Measurements from ENCODE around the gene AARS2. TPM values are rescaled to one million over a fixed set of nuclear protein-coding genes. Genes with fewer than 3 reads are reported as not detected.
"Not testable (repeated sequence)": the region's sequence is repeated elsewhere in the genome, so short reads cannot be mapped to it uniquely, and the experiment has no call there.

The AARS2 gene
- total and polyA plus RNA-seq, 7 donors: 1.4 to 9.7 (median 6.7) TPM

DNA sequence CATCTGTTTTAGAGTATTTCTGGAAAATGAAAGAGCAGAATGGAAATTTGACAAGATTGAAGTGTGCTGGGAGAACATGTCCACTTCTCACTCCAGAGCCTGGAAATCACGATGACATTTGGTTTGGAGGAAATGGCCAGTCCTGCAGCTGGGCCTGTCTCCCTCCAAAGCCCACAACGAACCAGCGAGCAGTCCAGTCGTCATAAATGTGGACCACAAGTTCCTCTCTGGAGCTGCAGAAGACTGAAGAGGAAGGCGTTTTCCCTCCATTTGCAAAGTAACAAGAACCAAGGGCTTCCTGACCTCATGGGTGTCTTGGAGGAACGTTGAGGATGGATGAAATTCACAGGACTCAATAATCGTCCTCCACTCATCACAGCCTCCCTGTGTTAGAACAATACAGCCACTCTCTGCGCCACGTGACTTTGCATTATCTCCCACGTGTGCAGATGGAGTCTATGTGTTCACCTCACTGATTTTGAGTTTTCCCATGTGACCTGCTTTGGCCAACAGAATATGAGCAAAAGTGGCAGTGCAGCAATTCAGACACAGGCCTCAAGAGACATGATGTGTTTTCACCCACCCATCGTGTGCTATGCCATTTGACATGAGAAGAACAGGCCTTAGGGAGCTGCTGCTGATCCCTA is 20.2 kb upstream of the AARS2 start:
- H3K36me3 ChIP-seq: no peaks in the 10 kb centered on the region
- no peak overlapping the region for H3K4me3 ChIP-seq
- H3K4me1 ChIP-seq: no peaks in the 10 kb centered on the region
- no peak for DNase-seq
- peaks cover 0 to 20% (median 3%) of the 10 kb centered on the region in 3 donors for H3K27me3 ChIP-seq
- no peak overlapping the region for H3K27ac ChIP-seq
- WGBS, 2 donors: 66 to 78% methylated on average over 11 of the region's 11 CpGs
- no peaks in the 10 kb centered on the region for H3K9me3 ChIP-seq
- TF ChIP-seq POLR2AphosphoS5 (IDR thresholded peaks at IDR 0.05) (no peak), EP300 (IDR thresholded peaks at IDR 0.05) (no peak), CTCF (IDR thresholded peaks at IDR 0.05) (no peak), POLR2A (IDR thresholded peaks at IDR 0.05) (no peak)
- intact Hi-C loops (cut with DNase I): loop anchor here (10.0 kb wide), 1 partner anchor 239 kb away; no protein-coding TSS in a partner anchor

GRCh38 chr6:44332585-44332984 is 19.4 kb upstream of the AARS2 start:
- WGBS, 2 donors: 65 to 73% methylated on average over 7 of the region's 7 CpGs
- intact Hi-C loops (cut with DNase I): loop anchor here (10.0 kb wide), 1 partner anchor 238 kb away; no protein-coding TSS in a partner anchor
- TF ChIP-seq POLR2A (IDR thresholded peaks at IDR 0.05): no peak
- no peak for TF ChIP-seq CTCF (IDR thresholded peaks at IDR 0.05)
- TF ChIP-seq EP300 (IDR thresholded peaks at IDR 0.05): no peak
- no peak for TF ChIP-seq POLR2AphosphoS5 (IDR thresholded peaks at IDR 0.05)

GRCh38 chr6:44329858-44330257 is 16.7 kb upstream of the AARS2 start:
- DNase-seq: no peak
- H3K4me3 ChIP-seq: no peak overlapping the region
- 68 to 71% methylated on average over 5 of the region's 5 CpGs for WGBS, 2 donors
- no peaks in the 10 kb centered on the region for H3K36me3 ChIP-seq
- H3K9me3 ChIP-seq: no peaks in the 10 kb centered on the region
- H3K4me1 ChIP-seq: no peaks in the 10 kb centered on the region
- H3K27ac ChIP-seq: no peak overlapping the region
- peaks cover 0 to 17% (median 3%) of the 10 kb centered on the region in 3 donors for H3K27me3 ChIP-seq
- intact Hi-C loops (cut with DNase I): loop anchor here (10.0 kb wide), 1 partner anchor 235 kb away; no protein-coding TSS in a partner anchor
- TF ChIP-seq POLR2AphosphoS5 (IDR thresholded peaks at IDR 0.05) (no peak), CTCF (IDR thresholded peaks at IDR 0.05) (no peak), POLR2A (IDR thresholded peaks at IDR 0.05) (no peak), EP300 (IDR thresholded peaks at IDR 0.05) (no peak)

More at GRCh38 chr6:44332585-44332984, 19.4 kb upstream of the AARS2 start:
- no peaks in the 10 kb centered on the region for H3K4me1 ChIP-seq
- no peaks in the 10 kb centered on the region for H3K9me3 ChIP-seq
- no peak overlapping the region for H3K27ac ChIP-seq
- H3K36me3 ChIP-seq: no peaks in the 10 kb centered on the region
- no peak overlapping the region for H3K4me3 ChIP-seq
- DNase-seq: no peak
- H3K27me3 ChIP-seq: peaks cover 0 to 20% (median 3%) of the 10 kb centered on the region in 3 donors

DNA sequence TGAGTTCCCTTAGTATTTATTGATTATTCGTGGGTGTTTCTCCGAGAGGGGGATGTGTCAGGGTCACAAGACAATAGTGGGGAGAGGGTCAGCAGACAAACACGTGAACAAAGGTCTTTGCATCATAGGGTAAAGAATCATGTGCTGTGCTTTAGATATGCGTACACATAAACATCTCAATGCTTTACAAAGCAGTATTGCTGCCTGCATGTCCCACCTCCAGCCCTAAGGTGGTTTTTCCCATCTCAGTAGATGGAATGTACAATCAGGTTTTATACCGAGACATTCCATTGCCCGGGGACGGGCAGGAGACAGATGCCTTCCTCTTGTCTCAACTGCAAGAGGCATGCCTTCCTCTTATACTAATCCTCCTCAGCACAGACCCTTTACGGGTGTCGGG is 15.1 kb upstream of the AARS2 start:
- H3K4me1 ChIP-seq; H3K4me3 ChIP-seq; H3K36me3 ChIP-seq; H3K27ac ChIP-seq; DNase-seq; intact Hi-C loops (cut with DNase I); H3K9me3 ChIP-seq: not testable (repeated sequence)
- WGBS, 2 donors: 38% methylated on average over 7 of the region's 9 CpGs
- peaks cover 0 to 13% (median 3%) of the 10 kb centered on the region in 3 donors for H3K27me3 ChIP-seq

- Histone ChIP-seq H3K9me3 (no peaks in the 10 kb centered on the region), H3K27me3 (peaks cover 0 to 13% (median 3%) of the 10 kb centered on the region in 3 donors), H3K4me3 (no peak overlapping the region), H3K36me3 (no peaks in the 10 kb centered on the region), H3K27ac (no peak overlapping the region), H3K4me1 (no peaks in the 10 kb centered on the region)
- no peak for DNase-seq
- no peak for TF ChIP-seq EP300 (IDR thresholded peaks at IDR 0.05)
- TF ChIP-seq POLR2A (IDR thresholded peaks at IDR 0.05): no peak
- TF ChIP-seq CTCF (IDR thresholded peaks at IDR 0.05): no peak
- no peak for TF ChIP-seq POLR2AphosphoS5 (IDR thresholded peaks at IDR 0.05)
- intact Hi-C loops (cut with DNase I): no loop called here
- WGBS, 2 donors: 59 to 61% methylated on average over 2 of the region's 2 CpGs
Observed at GRCh38 chr6:44327760-44328159, 14.6 kb upstream of the AARS2 start.
